NT2/D1 (cell line): ENCODE results near the gene PDE4B.

Experiments
- DNase-seq: peaks from one replicate; pipeline ENCODE4 v3.0.0-alpha.2; 2011; ENCODE audit warnings: low read depth, low spot score
- H3K27me3 ChIP-seq: 2 replicates; pipeline ENCODE4 v1.6.0; 2011; ENCODE audit warnings: mild to moderate bottlenecking; ENCODE audit not compliant: insufficient read length, insufficient read depth
- H3K36me3 ChIP-seq: 2 replicates; pipeline ENCODE4 v1.6.1; 2011; ENCODE audit warnings: mild to moderate bottlenecking, low read length, mixed read lengths; ENCODE audit not compliant: insufficient read depth, insufficient read length
- H3K4me1 ChIP-seq: 2 replicates; pipeline ENCODE4 v1.5.1; 2011; ENCODE audit not compliant: insufficient read depth, insufficient read length
- H3K4me3 ChIP-seq: 2 replicates; pipeline ENCODE4 v1.5.1; 2011; ENCODE audit warnings: low read depth; ENCODE audit not compliant: insufficient read length
- H3K9ac ChIP-seq: 2 replicates; pipeline ENCODE4 v1.6.0; 2011; ENCODE audit warnings: low read depth; ENCODE audit not compliant: insufficient read length
- H3K9me3 ChIP-seq: 2 replicates; pipeline ENCODE4 v1.5.1; 2011; ENCODE audit warnings: mild to moderate bottlenecking, low read length; ENCODE audit not compliant: insufficient read depth
- SUZ12 ChIP-seq: IDR thresholded peaks from 2 replicates; pipeline ENCODE4 v1.6.1; 2011; ENCODE audit not compliant: insufficient read length, insufficient read depth; ENCODE audit errors: extremely low read depth
- YY1 ChIP-seq: IDR thresholded peaks from 2 replicates; pipeline ENCODE4 v1.6.1; 2011; ENCODE audit not compliant: insufficient read length, insufficient read depth
- ZNF274 ChIP-seq: IDR thresholded peaks from 2 replicates; pipeline ENCODE4 v1.6.1; 2011; ENCODE audit warnings: mild to moderate bottlenecking, low read depth, low read length

PDE4B gene

DNA sequence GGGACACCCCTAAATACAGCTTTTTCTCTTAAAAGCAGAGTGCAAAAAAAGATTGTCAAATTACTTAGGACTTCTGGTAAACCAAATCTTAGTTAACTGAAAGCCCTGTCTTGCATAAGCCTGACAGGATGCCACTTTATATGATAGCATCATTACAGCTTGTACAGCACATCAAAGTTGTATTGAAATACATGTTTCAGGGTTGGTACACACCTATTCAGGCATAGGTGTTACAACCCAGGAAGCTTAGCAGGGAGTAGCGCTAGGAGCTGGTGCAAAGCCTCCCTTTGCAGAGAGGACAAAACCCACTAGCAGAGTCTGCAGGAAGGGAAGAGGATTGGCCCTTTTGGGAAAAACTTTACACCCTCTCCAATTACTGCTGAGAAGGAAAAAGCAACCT is 482.4 kb downstream of the PDE4B start:
- Histone ChIP-seq H3K27me3 (no peaks in the 10 kb centered on the region), H3K36me3 (no peaks in the 10 kb centered on the region), H3K9me3 (no peaks in the 10 kb centered on the region), H3K9ac (no peak overlapping the region), H3K4me1 (no peaks in the 10 kb centered on the region), H3K4me3 (no peak overlapping the region)
- DNase-seq, result no peak
- TF ChIP-seq YY1, result no peak
- TF ChIP-seq ZNF274, result no peak
- TF ChIP-seq SUZ12, result no peak

DNA sequence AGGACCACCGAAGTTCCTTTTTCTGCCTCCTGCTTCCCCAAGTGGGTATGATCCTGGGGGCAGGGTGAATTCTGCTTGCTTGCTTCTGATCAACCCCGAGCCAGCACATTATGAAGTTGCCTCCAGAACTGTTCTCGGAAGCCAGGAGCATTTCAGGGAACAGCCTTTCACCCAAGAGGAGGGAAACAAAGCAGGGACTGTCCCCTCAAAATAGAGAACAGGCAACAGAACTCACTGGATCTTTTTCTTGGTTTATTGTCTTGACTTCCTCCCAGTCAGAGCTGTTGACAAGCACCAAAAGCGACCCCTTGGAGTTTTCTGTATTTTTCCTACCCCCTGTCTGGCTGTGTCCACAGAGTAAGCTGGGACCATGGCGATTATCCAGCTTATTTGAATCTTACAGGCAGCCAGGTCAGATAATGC is 482.9 kb downstream of the PDE4B start:
- H3K36me3 ChIP-seq, result no peaks in the 10 kb centered on the region
- no peak for TF ChIP-seq YY1
- TF ChIP-seq SUZ12, result no peak
- TF ChIP-seq ZNF274, result no peak
- H3K4me3 ChIP-seq, result no peak overlapping the region
- no peaks in the 10 kb centered on the region for H3K27me3 ChIP-seq
- no peak overlapping the region for H3K9ac ChIP-seq
- no peaks in the 10 kb centered on the region for H3K9me3 ChIP-seq
- no peaks in the 10 kb centered on the region for H3K4me1 ChIP-seq
- no peak for DNase-seq

DNA sequence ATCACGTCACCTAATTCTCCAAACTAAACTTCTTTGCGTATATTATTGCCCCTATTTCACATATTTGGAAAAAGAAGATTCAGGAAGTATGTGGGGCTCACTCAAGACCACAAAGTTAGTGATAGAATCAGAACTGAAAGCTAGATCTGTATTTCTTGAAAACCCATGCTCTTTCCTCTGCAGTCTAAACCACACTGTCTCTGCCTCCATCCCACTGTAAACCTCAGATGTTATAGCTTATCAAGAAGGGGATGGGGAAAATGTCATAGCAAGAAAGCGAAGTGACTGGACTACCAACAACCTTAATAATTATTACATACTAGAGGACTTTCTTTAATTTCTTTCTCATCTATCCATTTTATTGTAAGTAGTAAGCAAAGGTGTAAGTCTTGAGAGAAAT is 483.5 kb downstream of the PDE4B start:
- TF ChIP-seq ZNF274, result no peak
- TF ChIP-seq SUZ12, result no peak
- TF ChIP-seq YY1, result no peak
- Histone ChIP-seq H3K4me1 (no peaks in the 10 kb centered on the region), H3K9ac (no peak overlapping the region), H3K36me3 (no peaks in the 10 kb centered on the region), H3K4me3 (no peak overlapping the region), H3K27me3 (no peaks in the 10 kb centered on the region), H3K9me3 (no peaks in the 10 kb centered on the region)
- no peak for DNase-seq

DNA sequence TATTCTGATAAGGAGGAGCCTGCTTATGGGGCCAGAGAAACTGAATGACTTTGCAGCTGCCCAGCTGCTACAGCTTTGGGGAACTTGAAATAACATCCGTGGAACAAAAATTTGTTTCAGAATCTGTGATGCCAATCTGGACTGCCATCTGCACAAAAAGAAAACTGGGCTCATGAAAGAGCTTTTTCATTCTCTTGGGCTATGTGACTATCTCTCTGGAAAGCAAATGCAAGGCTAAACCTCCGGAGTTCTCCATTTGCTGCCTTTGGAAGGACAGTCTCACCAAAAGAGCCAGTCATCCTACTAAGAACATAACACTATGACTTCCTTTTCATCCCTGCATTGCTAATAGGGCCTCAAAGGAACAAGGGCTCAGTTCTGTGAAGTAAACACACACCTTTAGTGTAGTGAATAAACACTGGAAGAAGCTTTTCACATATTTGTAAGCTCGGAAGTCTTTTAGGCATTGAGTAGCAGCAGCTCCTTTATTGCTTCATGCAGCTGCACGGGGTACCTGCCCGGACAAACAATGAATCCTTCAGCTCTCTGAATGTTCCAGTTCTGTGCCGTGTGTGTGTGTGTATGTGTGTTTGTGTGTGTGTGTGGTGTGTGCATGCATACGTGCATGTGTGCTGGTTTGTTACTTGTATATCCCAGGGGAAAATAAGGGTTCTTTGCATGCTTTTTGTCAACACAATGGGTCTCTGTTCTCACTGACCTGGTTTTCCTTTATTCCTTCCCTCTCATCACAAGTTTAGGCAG is 485.7 kb downstream of the PDE4B start:
- no peak for DNase-seq
- Histone ChIP-seq H3K9me3 (no peaks in the 10 kb centered on the region), H3K4me3 (no peak overlapping the region), H3K27me3 (no peaks in the 10 kb centered on the region), H3K36me3 (no peaks in the 10 kb centered on the region), H3K4me1 (no peaks in the 10 kb centered on the region), H3K9ac (no peak overlapping the region)
- TF ChIP-seq SUZ12 (no peak), YY1 (no peak), ZNF274 (no peak)

DNA sequence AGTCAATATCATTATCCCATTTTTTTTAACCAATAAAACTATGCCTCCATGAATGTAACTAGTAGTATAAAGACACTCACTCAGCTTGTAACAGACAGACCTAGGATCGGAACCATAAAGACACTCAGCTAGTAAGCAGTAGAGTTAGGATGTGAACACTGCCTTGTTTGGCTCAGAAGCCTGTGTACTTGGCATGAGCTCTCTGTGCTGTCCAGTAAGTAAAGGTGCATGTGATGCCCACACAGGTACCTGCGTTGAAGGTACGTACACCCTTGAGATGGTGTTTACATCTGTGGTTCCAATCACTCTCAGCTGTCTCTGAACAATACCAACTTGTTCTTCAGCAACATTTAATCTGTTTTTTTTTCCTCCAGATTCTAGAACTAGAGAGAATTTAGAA is 489.1 kb downstream of the PDE4B start:
- H3K9me3 ChIP-seq, result no peaks in the 10 kb centered on the region
- no peak overlapping the region for H3K9ac ChIP-seq
- H3K27me3 ChIP-seq, result no peaks in the 10 kb centered on the region
- DNase-seq, result no peak
- H3K4me1 ChIP-seq, result no peaks in the 10 kb centered on the region
- no peak for TF ChIP-seq YY1
- no peak for TF ChIP-seq SUZ12
- TF ChIP-seq ZNF274, result no peak
- H3K4me3 ChIP-seq, result no peak overlapping the region
- H3K36me3 ChIP-seq, result no peaks in the 10 kb centered on the region

DNA sequence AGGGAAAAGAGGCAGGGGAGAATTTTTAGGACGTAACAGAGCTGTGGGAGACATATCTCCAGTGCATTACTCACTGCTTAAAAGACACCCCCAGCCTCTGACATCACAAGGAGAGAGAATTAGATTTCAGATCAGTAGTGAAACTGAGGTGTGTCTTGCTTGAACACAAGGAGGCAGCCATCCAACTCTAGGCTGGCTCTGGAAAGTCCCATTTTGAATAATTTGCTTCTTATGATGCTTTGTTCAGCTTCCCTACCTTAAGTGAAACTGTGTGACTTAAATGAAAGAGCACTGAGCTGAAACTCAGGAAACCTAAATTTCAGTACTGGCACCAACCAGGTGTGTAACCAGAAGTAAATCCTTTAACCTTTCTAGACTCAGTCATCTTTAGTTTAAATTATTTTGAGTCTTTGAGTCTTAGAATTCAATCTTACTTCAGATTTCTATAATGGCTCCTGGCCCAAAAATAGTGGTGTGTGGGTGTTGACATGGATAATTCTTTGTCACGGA is 489.7 kb downstream of the PDE4B start:
- Histone ChIP-seq H3K36me3 (no peaks in the 10 kb centered on the region), H3K27me3 (no peaks in the 10 kb centered on the region), H3K4me3 (no peak overlapping the region), H3K9me3 (no peaks in the 10 kb centered on the region), H3K4me1 (no peaks in the 10 kb centered on the region), H3K9ac (no peak overlapping the region)
- DNase-seq, result no peak
- TF ChIP-seq SUZ12, result no peak
- TF ChIP-seq ZNF274, result no peak
- TF ChIP-seq YY1, result no peak

DNA sequence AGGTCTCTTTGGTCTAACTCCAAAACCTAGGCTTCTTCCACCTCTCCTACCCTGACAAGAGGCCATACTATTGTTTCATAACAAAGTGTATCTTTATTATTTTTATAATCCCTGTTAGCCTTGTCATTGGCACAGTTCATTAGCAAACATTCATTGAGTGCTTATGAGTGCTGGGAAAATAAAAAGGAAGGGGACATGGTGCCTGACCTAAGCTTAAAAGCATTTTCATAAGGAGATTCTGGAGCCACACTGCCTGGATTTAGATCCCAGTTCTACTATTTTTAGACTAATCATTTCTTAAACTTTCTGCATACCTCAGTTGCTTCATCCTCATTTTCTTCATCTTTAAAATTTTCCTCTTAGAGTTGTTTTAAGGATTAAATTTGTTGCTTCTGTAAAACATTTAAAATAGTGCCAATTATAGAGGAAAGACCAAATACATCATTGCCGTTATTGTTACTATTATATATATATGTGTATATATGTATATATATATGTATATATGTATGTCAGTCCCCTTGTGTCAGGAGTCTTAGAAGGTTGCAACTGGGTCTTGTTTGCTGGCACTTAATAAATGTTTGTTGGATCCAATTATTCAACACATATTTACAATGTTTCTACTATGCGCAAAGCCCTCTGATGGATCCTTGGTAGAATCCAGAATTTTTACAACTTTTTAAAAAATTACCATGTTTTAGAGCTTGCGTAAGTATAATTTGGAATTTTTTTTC is 490.4 kb downstream of the PDE4B start:
- no peaks in the 10 kb centered on the region for H3K36me3 ChIP-seq
- DNase-seq, result no peak
- H3K27me3 ChIP-seq, result no peaks in the 10 kb centered on the region
- no peak overlapping the region for H3K4me3 ChIP-seq
- no peak overlapping the region for H3K9ac ChIP-seq
- no peaks in the 10 kb centered on the region for H3K9me3 ChIP-seq
- H3K4me1 ChIP-seq, result no peaks in the 10 kb centered on the region
- TF ChIP-seq YY1 (no peak), ZNF274 (no peak)
